K562 (cell line): ENCODE measurements around the gene CLK3. TPM values are rescaled to one million over a fixed set of nuclear protein-coding genes. Genes with fewer than 3 reads are reported as not detected.

Experiments
- ARID1B ChIP-seq: fragments of 450-650 bp; IDR thresholded peaks from 2 replicates; pipeline ENCODE4 v1.6.1; 2016; ENCODE audit warnings: antibody characterized with exemption, mild to moderate bottlenecking, inconsistent platforms
- CTCF ChIP-seq, 3 experiments: IDR thresholded peaks in 2 of 3; conservative IDR thresholded peaks in 1 of 3; 2 replicates each; pipeline ENCODE4 v1.5.1; 2011 to 2012; ENCODE audit warnings: low read length in 3 of 3, mild to moderate bottlenecking in 3 of 3, control low read depth in 2 of 3, improper control_type of control experiment in 1 of 3, inconsistent platforms in 1 of 3, low read depth in 1 of 3, mixed read lengths in 1 of 3, moderate library complexity in 1 of 3; ENCODE audit not compliant: insufficient read depth in 2 of 3
- HDAC2 ChIP-seq: fragments of 450-650 bp; IDR thresholded peaks from 2 replicates; pipeline ENCODE4 v1.6.1; 2016; ENCODE audit warnings: mild to moderate bottlenecking
- NFYB ChIP-seq: IDR thresholded peaks from 2 replicates; pipeline ENCODE4 v1.6.1; 2011; ENCODE audit warnings: mild to moderate bottlenecking, moderate library complexity; ENCODE audit not compliant: insufficient read length; ENCODE audit errors: extremely low read depth
- RB1 ChIP-seq: fragments of 450-650 bp; IDR thresholded peaks from 2 replicates; pipeline ENCODE4 v1.6.1; 2017; ENCODE audit warnings: low read depth, mild to moderate bottlenecking
- RBFOX2 ChIP-seq: fragments of 200-400 bp; formaldehyde crosslinking; IDR thresholded peaks from 2 replicates; pipeline ENCODE4 v1.6.1; 2017; ENCODE audit warnings: low read depth, mild to moderate bottlenecking, low read length, moderate library complexity
- REST ChIP-seq, 2 experiments: fragments of 450-650 bp; formaldehyde crosslinking in 1 of 2; IDR thresholded peaks; 2 replicates each; pipeline versions ENCODE4 v1.4.0 to v1.6.1; 2014 to 2020; ENCODE audit warnings: mild to moderate bottlenecking in 2 of 2, borderline replicate concordance in 1 of 2, low read depth in 1 of 2
- TRIM25 ChIP-seq: fragments of 450-650 bp; IDR thresholded peaks from 2 replicates; pipeline ENCODE4 v1.7.0; 2016; ENCODE audit warnings: borderline replicate concordance
- ZNF592 ChIP-seq: fragments of 450-650 bp; IDR thresholded peaks from 2 replicates; pipeline ENCODE4 v1.6.1; 2017; ENCODE audit warnings: antibody characterized with exemption, mild to moderate bottlenecking
- polyA plus RNA-seq, 8 experiments: library from polyadenylated mRNA; depleted of rRNA in 4 of 8; stranded (reverse) in 5 of 8; unstranded in 3 of 8; fragments of >200 nt; fragmentation: Nextera tagmentation in 2 of 8; fragmentation: Illumina TruSeq in 1 of 8; extraction: Ambion mirVana in 2 of 8; extraction: Trizol in 1 of 8; gene quantifications; 2 replicates each; pipeline versions ENCODE4 v1.2.1 to v1.2.3, GENCODE V29; 2011 to 2014; ENCODE audit warnings: inconsistent platforms in 1 of 8, missing spikeins in 1 of 8
- total RNA-seq, 7 experiments: library from RNA; depleted of rRNA in 6 of 7; stranded (reverse); fragments of >200 nt in 6 of 7; fragmentation: Illumina TruSeq in 2 of 7; extraction: Trizol in 2 of 7; gene quantifications; 2 replicates each; pipeline versions ENCODE4 v1.2.1 to v1.2.3, GENCODE V29; 2011 to 2021; ENCODE audit warnings: low replicate concordance in 1 of 7

Gene CLK3
- total and polyA plus RNA-seq, 9 of the 15 experiments (the other 6 are each of a cell fraction or from before 2014, with no cell fraction given) = 1.2 to 95.2 (median 51.7) TPM

- peak; percentile 41; the same call in 1 of the 2 replicates for TF ChIP-seq REST (IDR thresholded peaks at IDR 0.05; ENCODE audit: borderline replicate concordance)
- TF ChIP-seq REST (CRISPR knock-in tag; IDR thresholded peaks at IDR 0.05; ENCODE audit: low read depth) = no peak
- no peak for TF ChIP-seq TRIM25
- no peak for TF ChIP-seq NFYB
- TF ChIP-seq ARID1B = no peak
- peak; percentile 50 for TF ChIP-seq RBFOX2
- 0 out of 2 replicates have a peak, but pooled peaks have one; percentile 30 for TF ChIP-seq ZNF592
- 0 out of 2 replicates have a peak, but pooled peaks have one; percentile 45 for TF ChIP-seq RB1
- TF ChIP-seq HDAC2 = no peak
- peak; percentile 94 to 99 (median 99) for TF ChIP-seq CTCF (IDR thresholded peaks at IDR 0.05 in 2 of 3, conservative IDR thresholded peaks at IDR 0.05 in 1 of 3; ENCODE audit: insufficient read depth in 2 of 3, low read depth in 1 of 3, low read length in 3 of 3)
Measured at GRCh38 chr15:74620636-74621545, 5.3 kb downstream of the CLK3 start (continued).
